ENCODE data around the gene CTBP2.

Gene CTBP2

DNA sequence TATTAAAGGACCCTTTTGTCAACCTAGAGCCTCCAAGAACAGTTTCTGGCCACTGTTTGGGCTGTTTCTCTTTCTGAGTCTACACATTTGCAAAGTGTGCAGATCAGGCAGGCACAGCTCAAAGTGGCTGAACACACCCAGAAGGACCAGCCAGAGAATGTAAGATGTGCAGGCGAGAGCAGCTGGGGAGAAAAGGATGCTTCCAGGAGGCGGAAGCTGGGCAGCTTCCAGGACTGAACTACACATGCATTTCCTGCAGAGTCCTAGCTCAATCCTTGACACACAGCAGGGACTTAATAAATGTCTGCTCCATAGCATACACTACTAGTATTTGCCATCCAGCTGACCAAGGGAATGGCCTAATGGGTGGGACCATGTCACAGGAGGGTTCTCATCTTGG is 70.9 kb downstream of the CTBP2 start:
- TF ChIP-seq, protein P1, sequence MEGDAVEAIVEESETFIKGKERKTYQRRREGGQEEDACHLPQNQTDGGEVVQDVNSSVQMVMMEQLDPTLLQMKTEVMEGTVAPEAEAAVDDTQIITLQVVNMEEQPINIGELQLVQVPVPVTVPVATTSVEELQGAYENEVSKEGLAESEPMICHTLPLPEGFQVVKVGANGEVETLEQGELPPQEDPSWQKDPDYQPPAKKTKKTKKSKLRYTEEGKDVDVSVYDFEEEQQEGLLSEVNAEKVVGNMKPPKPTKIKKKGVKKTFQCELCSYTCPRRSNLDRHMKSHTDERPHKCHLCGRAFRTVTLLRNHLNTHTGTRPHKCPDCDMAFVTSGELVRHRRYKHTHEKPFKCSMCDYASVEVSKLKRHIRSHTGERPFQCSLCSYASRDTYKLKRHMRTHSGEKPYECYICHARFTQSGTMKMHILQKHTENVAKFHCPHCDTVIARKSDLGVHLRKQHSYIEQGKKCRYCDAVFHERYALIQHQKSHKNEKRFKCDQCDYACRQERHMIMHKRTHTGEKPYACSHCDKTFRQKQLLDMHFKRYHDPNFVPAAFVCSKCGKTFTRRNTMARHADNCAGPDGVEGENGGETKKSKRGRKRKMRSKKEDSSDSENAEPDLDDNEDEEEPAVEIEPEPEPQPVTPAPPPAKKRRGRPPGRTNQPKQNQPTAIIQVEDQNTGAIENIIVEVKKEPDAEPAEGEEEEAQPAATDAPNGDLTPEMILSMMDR (IDR thresholded peaks at IDR 0.05; ENCODE audit: low read depth, low read length, missing control alignments), result no peak
- DNase-seq (ENCODE audit: low read depth), result no peak
- H3K4me3 ChIP-seq (ENCODE audit: low read depth, low read length), result no peak overlapping the region

- no peak for DNase-seq (ENCODE audit: low read depth)
- no peak overlapping the region for H3K4me3 ChIP-seq (ENCODE audit: low read depth, low read length)
- TF ChIP-seq, protein P1 (IDR thresholded peaks at IDR 0.05; ENCODE audit: low read depth, low read length, missing control alignments), result no peak
Measured at GRCh38 chr10:125087897-125088215, 72.5 kb downstream of the CTBP2 start.

DNA sequence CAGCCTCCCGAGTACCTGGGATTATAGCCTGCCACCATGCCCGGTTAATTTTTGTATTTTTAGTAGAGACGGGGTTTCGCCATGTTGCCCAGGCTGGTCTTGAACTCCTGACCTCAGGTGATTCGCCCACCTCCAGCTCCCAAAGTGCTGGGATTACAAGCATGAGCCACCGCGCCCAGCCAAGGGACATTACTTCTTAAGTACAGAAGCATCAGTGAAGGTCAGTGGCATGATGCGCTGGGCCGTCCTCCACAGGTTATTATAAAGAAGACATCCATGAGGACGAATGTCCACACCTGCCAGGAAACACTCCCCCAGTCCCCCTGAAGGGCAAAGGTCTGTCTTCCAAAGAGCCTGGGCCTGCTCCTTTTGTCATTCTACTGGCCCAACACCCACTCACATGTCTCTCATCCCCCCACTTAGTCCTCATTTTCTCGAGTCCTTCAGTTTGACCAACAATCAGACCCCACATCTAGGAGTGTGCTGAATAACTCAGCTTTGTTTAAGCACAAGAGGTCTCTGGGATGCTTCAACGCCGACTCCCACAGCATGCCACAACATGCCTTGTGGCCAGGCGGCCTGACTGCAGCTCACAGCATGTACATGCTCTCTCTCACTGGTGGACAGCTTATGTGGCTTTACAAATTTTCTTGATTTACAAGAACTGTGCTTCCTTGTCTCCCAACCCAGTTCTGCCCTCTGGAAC is 73.0 kb downstream of the CTBP2 start:
- TF ChIP-seq, protein P1 (IDR thresholded peaks at IDR 0.05; ENCODE audit: low read depth, low read length, missing control alignments), result no peak
- H3K4me3 ChIP-seq (ENCODE audit: low read depth, low read length), result no peak overlapping the region
- no peak for DNase-seq (ENCODE audit: low read depth)

GRCh38 chr10:125086691-125087090 is 73.7 kb downstream of the CTBP2 start:
- no peak for DNase-seq (ENCODE audit: low read depth)
- no peak overlapping the region for H3K4me3 ChIP-seq (ENCODE audit: low read depth, low read length)
- TF ChIP-seq, protein P1 (IDR thresholded peaks at IDR 0.05; ENCODE audit: low read depth, low read length, missing control alignments), result no peak

GRCh38 chr10:125085258-125086054 is 74.9 kb downstream of the CTBP2 start:
- no peak for DNase-seq (ENCODE audit: low read depth)
- no peak overlapping the region for H3K4me3 ChIP-seq (ENCODE audit: low read depth, low read length)
- TF ChIP-seq, protein P1 (IDR thresholded peaks at IDR 0.05; ENCODE audit: low read depth, low read length, missing control alignments), result no peak

GRCh38 chr10:125084614-125085257 is 75.6 kb downstream of the CTBP2 start:
- no peak for DNase-seq (ENCODE audit: low read depth)
- H3K4me3 ChIP-seq (ENCODE audit: low read depth, low read length), result no peak overlapping the region
- TF ChIP-seq, protein P1 (IDR thresholded peaks at IDR 0.05; ENCODE audit: low read depth, low read length, missing control alignments), result no peak

All from GM12864 (cell line).